ENCODE measurements around the gene CEACAM1. TPM values are rescaled to one million over a fixed set of nuclear protein-coding genes. Genes with fewer than 3 reads are reported as not detected.
"Not testable (repeated sequence)": the region's sequence is repeated elsewhere in the genome, so short reads cannot be mapped to it uniquely, and the experiment has no call there.

CEACAM1 gene
- total RNA-seq, 1 donor, result not detected

DNA sequence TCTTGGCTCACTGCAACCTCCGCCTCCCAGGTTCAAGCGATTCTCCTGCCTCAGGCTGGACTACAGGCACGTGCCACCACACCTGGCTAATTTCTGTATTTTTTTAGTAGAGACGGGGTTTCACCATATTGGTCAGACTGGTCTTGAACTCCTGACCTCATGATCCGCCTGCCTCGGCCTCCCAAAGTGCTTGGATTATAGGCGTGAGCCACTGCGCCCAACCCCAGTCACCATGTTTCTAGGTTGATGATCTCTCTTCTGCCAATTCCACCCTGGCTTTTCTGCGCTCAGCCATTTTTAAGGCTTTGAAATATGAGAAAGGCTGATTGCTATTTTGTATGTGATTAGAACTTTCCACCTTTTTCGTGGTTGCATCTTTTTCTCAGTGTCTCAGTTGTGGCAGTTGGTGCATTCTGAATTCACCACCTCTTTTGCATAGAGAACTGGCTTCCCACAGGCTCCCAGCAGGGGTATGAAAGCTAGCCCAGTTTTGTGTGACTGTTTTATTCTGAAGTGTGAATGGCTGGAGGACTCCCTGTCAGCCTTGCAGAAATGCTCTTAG, 15.5 kb downstream of the CEACAM1 start:
- TF ChIP-seq, protein P1, sequence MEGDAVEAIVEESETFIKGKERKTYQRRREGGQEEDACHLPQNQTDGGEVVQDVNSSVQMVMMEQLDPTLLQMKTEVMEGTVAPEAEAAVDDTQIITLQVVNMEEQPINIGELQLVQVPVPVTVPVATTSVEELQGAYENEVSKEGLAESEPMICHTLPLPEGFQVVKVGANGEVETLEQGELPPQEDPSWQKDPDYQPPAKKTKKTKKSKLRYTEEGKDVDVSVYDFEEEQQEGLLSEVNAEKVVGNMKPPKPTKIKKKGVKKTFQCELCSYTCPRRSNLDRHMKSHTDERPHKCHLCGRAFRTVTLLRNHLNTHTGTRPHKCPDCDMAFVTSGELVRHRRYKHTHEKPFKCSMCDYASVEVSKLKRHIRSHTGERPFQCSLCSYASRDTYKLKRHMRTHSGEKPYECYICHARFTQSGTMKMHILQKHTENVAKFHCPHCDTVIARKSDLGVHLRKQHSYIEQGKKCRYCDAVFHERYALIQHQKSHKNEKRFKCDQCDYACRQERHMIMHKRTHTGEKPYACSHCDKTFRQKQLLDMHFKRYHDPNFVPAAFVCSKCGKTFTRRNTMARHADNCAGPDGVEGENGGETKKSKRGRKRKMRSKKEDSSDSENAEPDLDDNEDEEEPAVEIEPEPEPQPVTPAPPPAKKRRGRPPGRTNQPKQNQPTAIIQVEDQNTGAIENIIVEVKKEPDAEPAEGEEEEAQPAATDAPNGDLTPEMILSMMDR (IDR thresholded peaks at IDR 0.05; ENCODE audit: insufficient read depth, low read length), result no peak
- no peak overlapping the region for H3K4me3 ChIP-seq (ENCODE audit: low read depth, low read length)
- DNase-seq (ENCODE audit: low read depth), result no peak

DNA sequence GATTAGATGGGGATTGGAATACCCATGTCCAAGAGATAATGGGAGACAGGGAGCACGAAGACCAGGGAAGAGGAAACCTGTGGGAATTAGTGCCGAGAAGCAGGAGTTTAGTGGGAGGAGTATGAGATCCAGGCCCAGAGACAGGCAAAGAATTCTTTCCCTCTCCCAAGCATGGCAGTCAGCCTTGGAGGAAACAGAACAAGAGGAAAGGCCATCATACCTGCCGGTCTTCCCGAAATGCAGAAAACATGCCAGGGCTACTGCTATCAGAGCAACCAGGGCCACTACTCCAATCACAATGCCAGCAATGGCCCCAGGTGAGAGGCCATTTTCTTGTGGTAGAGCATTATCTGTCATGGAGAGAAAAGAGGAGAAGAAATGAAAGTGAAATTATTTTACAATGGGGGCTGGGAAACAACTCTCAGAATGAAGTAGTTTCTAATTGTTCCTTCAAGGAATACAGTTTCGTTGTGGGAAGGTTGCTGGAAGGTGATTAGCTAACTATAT, 16.1 kb downstream of the CEACAM1 start:
- TF ChIP-seq, protein P1 (IDR thresholded peaks at IDR 0.05; ENCODE audit: insufficient read depth, low read length), result no peak
- no peak for DNase-seq (ENCODE audit: low read depth)
- no peak overlapping the region for H3K4me3 ChIP-seq (ENCODE audit: low read depth, low read length)

DNA sequence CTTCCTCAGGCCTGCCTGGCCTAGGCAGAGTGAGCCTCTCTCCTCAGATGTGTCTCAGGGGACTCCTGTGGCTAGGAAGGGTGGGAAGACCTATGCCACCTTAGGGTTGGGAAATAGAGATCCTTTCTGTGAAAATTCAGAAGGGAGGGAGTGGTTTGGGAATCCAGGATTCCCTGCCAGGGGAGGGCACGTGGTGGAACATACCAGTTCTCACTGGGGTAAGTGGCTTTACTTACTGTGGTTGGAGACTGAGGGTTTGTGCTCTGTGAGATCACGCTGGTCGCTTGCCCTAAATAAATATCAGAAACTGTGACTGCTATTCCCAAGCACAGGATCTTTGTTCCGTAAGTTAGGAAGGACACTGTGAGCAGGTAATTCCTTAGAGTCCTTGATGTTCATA, 16.9 kb downstream of the CEACAM1 start:
- TF ChIP-seq, protein P1 (IDR thresholded peaks at IDR 0.05; ENCODE audit: insufficient read depth, low read length), result no peak
- no peak overlapping the region for H3K4me3 ChIP-seq (ENCODE audit: low read depth, low read length)
- DNase-seq (ENCODE audit: low read depth), result no peak

DNA sequence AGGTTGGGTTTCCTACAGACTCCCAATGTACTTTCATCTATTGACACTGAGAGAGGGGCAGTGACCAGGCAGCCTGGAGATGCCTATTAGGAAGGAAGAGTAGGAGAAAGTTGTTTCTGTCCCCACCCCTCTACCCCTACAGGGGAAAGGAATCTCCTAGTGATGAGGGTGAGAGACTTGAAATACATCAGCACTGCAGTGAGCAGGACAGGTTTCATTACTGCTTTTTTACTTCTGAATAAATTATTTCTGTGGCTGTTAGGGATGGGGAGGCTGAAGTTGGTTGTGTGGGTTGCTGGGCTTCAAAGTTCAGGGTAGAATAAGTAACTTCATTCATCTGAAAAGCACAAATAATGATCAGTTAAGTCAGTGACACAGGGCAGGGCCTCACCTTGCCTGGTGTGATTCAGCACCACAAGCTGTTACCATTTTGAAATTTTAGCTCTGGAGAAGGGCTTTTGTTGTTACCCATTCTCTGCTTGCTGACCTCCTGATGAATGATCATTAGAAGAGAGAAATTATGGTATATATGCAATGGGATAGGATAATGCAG, 19.3 kb downstream of the CEACAM1 start:
- TF ChIP-seq, protein P1 (IDR thresholded peaks at IDR 0.05; ENCODE audit: insufficient read depth, low read length), result no peak
- no peak for DNase-seq (ENCODE audit: low read depth)
- no peak overlapping the region for H3K4me3 ChIP-seq (ENCODE audit: low read depth, low read length)

DNA sequence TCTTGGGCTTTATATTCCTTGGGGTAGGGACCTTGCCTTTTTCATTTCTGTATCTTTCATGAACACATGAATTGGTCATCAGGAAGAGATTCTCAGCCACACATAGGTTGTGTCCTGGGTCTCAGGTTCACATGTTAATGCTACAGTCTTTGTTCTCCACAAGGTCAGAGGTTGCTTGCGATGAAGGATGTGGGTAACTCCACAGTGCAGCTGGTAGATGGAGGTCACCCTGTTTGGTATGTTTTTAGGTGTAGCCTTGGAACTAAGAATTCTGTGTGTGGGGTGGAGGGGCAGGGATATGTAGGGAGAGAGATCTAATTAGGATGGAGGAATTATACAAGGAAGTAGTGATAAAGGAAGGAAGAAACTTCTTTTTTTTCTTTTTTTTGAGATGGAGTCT, 23.2 kb downstream of the CEACAM1 start:
- no peak for DNase-seq (ENCODE audit: low read depth)
- no peak overlapping the region for H3K4me3 ChIP-seq (ENCODE audit: low read depth, low read length)
- TF ChIP-seq, protein P1 (IDR thresholded peaks at IDR 0.05; ENCODE audit: insufficient read depth, low read length), result no peak

DNA sequence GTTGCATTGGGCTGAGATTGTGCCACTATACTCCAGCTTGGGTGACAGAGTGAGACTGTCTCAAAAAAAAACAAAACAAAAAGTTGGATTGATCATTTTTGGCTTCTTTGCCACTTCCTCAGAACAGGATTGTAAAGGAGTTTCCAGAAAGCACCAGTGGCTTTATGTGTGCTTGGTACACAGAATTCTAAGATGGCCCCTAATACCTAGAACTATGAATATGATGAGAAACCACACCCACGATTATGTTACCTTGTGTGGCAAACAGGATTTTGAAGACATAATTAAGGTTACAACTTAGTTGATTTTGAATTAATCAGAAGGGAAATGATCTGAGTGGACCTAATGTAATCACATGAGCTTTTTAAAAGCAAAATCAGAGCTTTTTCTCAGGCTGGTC, 26.5 kb downstream of the CEACAM1 start:
- no peak overlapping the region for H3K4me3 ChIP-seq (ENCODE audit: low read depth, low read length)
- no peak for DNase-seq (ENCODE audit: low read depth)
- TF ChIP-seq, protein P1 (IDR thresholded peaks at IDR 0.05; ENCODE audit: insufficient read depth, low read length), result no peak

DNA sequence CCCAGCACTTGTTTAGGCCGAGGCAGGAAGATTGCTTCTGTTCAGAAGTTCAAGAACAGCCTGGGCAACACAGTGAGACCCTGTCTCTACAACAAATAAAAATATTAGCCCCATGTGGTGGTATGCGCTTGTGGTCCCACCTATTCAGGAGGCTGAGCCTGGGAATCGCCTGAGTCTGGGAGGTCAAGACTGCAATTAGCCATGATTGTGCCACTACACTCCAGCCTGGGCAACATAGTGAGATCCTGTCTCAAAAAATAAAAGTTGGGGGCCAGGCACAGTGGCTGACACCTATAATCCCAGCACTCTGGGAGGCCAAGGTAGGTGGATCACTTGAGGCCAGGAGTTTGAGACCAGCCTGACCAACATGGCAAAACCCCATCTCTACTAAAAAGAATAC, 27.0 kb downstream of the CEACAM1 start:
- not testable (repeated sequence) for H3K4me3 ChIP-seq (ENCODE audit: low read depth, low read length); DNase-seq (ENCODE audit: low read depth)

All from fibroblast of the aortic adventitia (primary cell).